GM19239 (cell line): ENCODE data around the gene MTREX.

ENCODE experiments used
- DNase-seq: peaks from one replicate; pipeline ENCODE4 v3.0.0; 2011; ENCODE audit warnings: low spot score; ENCODE audit not compliant: insufficient read length
- FAIRE-seq: peaks from 2 replicates; lab custom pipeline; 2011; peaks lifted over from hg19 to GRCh38; lab: Jason Lieb, UNC

The MTREX gene

DNA sequence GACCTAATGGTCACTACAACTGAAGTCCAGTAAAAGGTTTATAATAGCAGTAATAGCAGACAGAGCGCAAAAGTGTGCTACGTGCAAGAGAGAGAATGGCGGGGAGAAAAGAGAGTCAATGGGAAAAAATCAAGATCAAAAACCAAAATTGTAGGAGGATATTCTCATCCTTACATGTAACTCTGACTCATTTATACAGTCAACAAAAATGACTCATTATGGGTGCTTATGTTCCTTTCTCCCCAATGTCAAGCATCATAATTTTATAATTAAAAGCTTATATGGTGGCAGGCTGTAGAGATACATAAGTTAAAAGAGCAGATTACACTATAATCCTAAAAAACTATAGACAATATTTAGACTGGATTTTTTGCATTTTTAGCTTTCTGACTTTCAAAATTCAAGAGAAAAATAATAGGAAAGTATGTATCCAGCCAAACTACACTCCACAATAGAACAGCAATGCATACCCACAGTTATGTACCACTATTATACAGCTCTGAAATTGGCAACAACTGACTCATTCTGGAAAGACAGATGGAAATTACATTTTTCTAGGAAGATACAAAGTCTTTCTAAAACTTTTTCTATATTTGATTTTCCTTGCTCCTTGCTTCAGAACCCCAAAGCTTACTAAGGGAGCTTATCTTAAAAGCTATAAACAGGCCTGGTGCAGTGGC is 148.6 kb downstream of the MTREX start:
- FAIRE-seq (no peak), DNase-seq (no peak)

DNA sequence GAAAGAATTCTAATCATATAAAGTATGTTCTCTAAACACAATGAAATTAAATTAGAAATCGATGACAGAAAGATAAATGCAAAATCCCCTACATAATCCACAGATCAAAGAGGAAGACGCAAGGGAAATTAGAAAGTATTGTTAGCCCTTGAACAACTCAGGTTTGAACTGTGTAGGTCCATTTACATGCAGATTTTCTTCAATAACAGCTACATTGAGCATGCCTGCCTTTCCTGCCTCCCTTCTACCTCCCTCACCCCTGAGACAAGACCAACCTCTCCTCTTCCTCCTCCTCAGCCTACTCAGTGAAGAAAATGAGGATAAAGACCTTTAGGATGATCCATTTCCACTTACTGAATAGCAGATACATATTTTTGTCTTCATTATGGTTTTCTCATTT is 151.8 kb downstream of the MTREX start:
- no peak for FAIRE-seq

DNA sequence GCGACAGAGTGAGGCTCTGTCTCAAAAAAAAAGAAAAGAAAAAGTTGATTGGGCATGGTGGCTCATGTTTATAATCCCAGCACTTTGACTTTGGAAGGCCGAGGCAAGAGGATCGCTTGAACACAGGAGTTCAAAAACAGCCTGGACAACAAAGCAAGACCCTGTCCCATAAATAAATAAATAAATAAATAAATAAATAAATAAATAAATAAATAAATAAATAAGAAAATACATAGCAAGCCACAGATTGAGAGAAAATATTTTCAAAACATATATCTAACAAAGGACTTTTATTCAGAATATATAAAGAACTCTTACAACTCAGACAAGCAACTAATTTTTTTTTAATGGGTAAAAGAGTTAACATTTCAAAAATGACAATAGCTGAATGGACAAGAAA is 155.8 kb downstream of the MTREX start:
- FAIRE-seq (no peak), DNase-seq (no peak)

More for the DNA sequence above, 151.8 kb downstream of the MTREX start:
- DNase-seq: no peak

DNA sequence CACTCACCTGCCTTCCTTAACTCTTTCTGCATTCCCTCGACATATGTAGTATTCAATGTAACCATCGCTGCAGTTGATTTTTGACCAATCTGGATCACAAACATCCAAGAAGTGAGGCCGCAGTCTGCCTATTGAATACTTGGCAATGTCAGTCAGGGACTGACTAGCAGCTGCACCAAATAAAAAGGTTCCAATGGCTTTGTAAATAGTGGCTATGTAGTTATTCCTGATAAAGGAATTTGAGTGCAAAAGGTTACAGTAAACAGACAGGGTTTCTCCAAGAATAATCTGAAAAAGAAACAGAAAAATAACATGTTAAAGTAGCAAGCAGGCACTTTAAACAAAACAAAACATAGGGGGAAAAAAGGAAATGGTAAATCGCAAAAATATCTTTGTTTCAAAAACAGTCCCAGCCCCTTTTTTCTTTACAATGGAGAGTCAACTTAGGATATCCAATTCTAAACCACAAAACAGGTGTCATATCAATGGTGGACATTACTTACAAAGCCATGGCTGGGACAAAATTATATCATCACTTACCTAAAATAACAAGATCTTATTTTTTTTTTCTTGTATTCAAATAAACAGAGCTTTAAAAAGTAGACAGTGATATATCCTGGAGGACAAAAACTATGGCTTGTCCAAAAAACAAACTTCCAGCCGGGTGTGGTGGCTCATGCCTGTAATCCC is 160.2 kb downstream of the MTREX start:
- DNase-seq (no peak), FAIRE-seq (no peak)

DNA sequence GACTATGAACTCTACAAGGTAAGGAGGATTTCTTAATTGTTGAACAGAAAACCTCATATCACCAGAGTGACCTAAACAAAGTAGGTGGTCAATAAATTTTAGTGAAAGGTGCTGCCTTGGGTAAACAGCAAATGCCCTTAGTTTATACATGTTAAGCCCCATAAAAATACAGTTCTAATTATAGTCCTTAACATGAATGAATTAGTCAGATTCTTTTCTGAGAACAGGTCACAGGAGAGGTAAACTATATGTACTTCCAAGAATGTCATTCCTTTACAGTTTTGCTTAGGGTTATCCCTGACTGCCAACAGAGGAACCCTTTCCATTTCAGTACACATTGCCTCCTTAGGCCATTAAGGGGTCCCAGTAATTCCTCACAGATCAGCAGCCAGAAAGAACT is 162.1 kb downstream of the MTREX start:
- DNase-seq: no peak
- no peak for FAIRE-seq

DNA sequence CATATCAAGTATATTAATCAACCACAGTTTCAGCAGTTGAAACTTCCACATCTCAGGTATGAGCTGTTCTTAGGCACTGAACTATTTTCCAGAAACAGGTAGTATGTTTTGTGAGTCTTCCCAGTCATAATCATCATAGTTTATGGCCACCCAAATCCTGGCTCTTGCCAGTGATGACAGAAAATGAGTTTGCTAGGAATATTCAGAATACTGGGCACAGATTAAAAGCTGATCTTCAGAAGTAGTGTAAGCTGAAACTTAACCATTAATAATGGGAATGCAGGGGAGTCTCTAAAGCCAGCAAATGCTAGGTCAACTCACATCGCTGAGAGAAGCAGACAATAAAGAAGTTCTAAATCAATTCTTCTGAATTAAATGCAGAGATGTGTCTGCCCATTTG is 162.5 kb downstream of the MTREX start:
- FAIRE-seq (no peak), DNase-seq (no peak)

DNA sequence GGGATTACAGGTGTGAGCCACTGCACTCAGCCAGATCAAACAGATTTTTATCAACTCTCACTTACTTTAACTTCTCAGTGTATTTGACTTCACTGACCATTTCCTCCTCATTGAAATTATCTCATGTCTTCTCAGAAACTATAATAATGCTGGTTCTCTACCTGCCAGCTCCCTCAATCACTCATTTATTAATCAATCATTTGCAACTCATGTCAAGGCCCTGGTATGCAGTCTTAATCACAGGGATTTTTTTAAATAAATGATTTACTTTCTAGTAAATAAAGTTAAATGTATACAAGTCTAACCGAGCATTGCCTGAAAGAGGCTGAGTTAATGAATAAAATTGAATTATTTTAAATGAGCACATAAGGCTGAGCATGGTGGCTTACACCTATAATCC is 163.7 kb downstream of the MTREX start:
- no peak for DNase-seq
- FAIRE-seq: no peak

DNA sequence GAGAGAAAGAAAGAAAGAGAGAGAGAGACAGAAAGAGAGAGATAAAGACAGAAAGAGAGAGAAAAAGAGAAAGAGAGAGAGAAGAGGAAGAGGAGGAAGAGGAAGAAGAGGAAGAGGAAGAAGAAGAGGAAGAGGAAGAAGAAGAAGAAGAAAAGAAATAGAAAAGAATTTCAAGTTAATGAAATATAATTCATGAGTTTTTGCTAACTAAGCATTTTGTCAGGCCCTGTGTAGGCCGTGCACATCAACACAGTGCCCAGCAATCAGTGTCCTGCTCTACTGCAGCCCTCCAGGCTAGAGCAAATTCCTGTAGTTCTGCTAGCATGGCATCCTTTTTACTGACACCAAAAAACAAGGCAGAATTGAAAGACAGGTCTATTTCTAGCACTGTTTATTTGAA is 164.9 kb downstream of the MTREX start:
- DNase-seq (no peak), FAIRE-seq (no peak)
